HG02759 (cell line): Measurements from ENCODE around the gene KRIT1.
"Not testable (repeated sequence)": the region's sequence is repeated elsewhere in the genome, so short reads cannot be mapped to it uniquely, and the experiment has no call there.

Source experiments
- ATAC-seq: cut with Tn5 transposase; IDR thresholded peaks from one replicate; pipeline ENCODE4 v1.9.1; 2021; ENCODE audit warnings: mild to moderate bottlenecking, moderate library complexity; ENCODE audit not compliant: unreplicated experiment

KRIT1 gene

GRCh38 chr7:92245487-92246359, at the start of gene KRIT1, which contains the start of gene ANKIB1:
Gene KRIT1 (minus strand): TSS chr7:92245914. CDS start chr7:92242135, 3,779 bp downstream.
Gene ANKIB1 (plus strand): TSS chr7:92245974. CDS start chr7:92294979, 49,005 bp downstream.
- ATAC-seq, result peak; percentile 83

- ATAC-seq, result no peak
Observed at GRCh38 chr7:92295391-92295790, 49.7 kb upstream of the KRIT1 start.

GRCh38 chr7:92293896-92294590, 48.3 kb upstream of the KRIT1 start:
- no peak for ATAC-seq

- peak; percentile 49 for ATAC-seq
Observed at GRCh38 chr7:92292981-92293380, 47.3 kb upstream of the KRIT1 start.

GRCh38 chr7:92289321-92289720, 43.6 kb upstream of the KRIT1 start:
- ATAC-seq, result no peak

GRCh38 chr7:92282930-92283329, 37.2 kb upstream of the KRIT1 start:
- ATAC-seq, result no peak

GRCh38 chr7:92282221-92282814, 36.6 kb upstream of the KRIT1 start:
- no peak for ATAC-seq

GRCh38 chr7:92281031-92281430, 35.3 kb upstream of the KRIT1 start:
- no peak for ATAC-seq

GRCh38 chr7:92279396-92280031, 33.8 kb upstream of the KRIT1 start:
- ATAC-seq, result no peak

GRCh38 chr7:92276460-92276864, 30.7 kb upstream of the KRIT1 start:
- peak; percentile 94 for ATAC-seq

GRCh38 chr7:92275327-92275726, 29.6 kb upstream of the KRIT1 start:
- ATAC-seq, result no peak

GRCh38 chr7:92268921-92269320, 23.2 kb upstream of the KRIT1 start:
- no peak for ATAC-seq

GRCh38 chr7:92266415-92267241, 20.9 kb upstream of the KRIT1 start:
- ATAC-seq, result no peak

GRCh38 chr7:92260248-92260781, 14.6 kb upstream of the KRIT1 start:
- ATAC-seq, result no peak

- no peak for ATAC-seq
Observed at GRCh38 chr7:92259610-92260247, 14.0 kb upstream of the KRIT1 start.

- ATAC-seq, result no peak
Observed at GRCh38 chr7:92259062-92259461, 13.3 kb upstream of the KRIT1 start.

GRCh38 chr7:92255308-92255707, 9.6 kb upstream of the KRIT1 start:
- ATAC-seq, result no peak

GRCh38 chr7:92254800-92255199, 9.1 kb upstream of the KRIT1 start:
- not testable (repeated sequence) for ATAC-seq

- no peak for ATAC-seq
Observed at GRCh38 chr7:92253251-92253650, 7.5 kb upstream of the KRIT1 start.
